Activated CD4-positive, alpha-beta T cell treated with anti-CD3 and anti-CD28 coated beads for 24 hours (primary cell): ENCODE measurements around the gene ZNF385D.
"Not testable (repeated sequence)": the region's sequence is repeated elsewhere in the genome, so short reads cannot be mapped to it uniquely, and the experiment has no call there.

Experiments
- DNase-seq, 2 donors: peaks; one replicate each; pipeline ENCODE4 v3.0.0-alpha.2; 2020; ENCODE audit warnings: low read depth in 2 of 2

The ZNF385D gene

GRCh38 chr3:21520106-21520963 lies 230.7 kb downstream of the ZNF385D start:
- no peak for DNase-seq

- DNase-seq: no peak
Observed at GRCh38 chr3:21517184-21517583, 233.8 kb downstream of the ZNF385D start.

DNA sequence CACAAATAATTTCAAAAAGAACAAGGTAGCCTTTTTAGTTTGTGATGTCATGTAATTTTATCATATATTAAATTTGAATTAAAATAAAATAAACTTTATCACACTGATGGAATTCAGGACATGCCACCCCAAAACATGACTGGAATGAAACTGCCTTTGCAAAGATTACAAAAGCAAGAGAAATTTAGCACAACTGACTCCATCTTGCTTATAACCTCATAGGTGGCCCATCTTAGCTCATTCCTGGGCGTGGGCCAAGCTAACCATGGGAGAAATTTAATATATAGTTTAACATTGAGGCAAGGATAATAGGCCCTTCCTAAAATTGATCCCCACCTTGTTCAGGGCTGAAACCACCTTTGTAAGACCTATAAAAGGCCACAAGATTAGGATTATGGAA lies 235.6 kb downstream of the ZNF385D start:
- DNase-seq: no peak

DNA sequence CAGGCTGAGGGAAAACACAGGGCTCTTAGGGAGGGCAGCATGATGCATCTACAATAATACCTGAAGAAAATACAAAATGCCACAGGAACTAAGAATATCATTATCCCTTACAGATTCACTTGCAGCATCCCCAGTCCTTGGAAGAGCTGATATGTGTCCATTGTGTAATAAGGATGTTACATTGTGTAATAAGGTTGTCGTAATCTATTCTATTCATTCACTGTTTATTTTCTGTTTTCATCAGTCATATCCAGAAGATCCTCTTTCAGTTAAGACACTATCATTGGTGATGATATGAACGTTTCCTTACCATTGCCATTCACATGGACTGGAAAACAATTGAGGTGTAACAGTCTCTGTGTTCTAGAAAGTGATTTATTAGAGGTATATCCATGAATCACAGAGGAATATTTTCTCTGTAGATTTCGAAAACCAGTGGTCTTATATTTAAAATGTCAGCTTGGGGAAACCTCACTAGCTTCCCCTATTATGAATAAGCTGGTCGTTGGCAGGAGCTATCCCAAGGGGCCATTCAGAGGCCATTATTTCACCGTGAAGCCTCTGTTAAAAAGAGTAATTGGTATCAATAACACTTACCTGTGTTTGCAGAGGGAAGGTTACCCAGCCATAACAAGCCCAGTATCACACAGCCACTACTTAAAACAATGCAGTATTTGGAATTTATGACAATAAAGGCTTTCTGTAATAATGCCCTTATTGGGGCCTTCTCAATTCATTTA lies 241.1 kb downstream of the ZNF385D start:
- no peak for DNase-seq

- no peak for DNase-seq
Observed at GRCh38 chr3:21508246-21508645, 242.8 kb downstream of the ZNF385D start.

GRCh38 chr3:21505711-21506460 lies 245.1 kb downstream of the ZNF385D start:
- no peak for DNase-seq

- DNase-seq: no peak
Observed at GRCh38 chr3:21502656-21503055, 248.4 kb downstream of the ZNF385D start.

- DNase-seq: no peak
Observed at GRCh38 chr3:21500834-21501233, 250.2 kb downstream of the ZNF385D start.

GRCh38 chr3:21490671-21491070 lies 260.3 kb downstream of the ZNF385D start:
- DNase-seq: not testable (repeated sequence)

DNA sequence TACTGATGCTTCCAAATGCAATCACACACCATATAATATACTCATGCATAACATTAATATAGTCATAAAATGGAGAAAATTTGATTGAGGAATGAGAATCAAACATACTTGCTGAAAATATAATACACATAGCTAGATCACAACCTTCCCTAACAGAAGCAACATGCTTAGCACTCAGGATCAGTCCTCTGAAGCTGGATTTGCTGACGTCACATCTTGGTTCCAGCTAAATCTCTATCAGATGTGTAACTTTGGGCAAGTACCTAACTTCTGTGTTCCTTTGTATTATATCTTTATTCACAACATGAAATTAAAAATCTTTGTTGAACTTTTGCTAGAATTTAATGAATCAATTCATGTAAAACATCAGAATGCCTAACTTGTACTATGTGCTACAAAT lies 263.5 kb downstream of the ZNF385D start:
- no peak for DNase-seq

DNA sequence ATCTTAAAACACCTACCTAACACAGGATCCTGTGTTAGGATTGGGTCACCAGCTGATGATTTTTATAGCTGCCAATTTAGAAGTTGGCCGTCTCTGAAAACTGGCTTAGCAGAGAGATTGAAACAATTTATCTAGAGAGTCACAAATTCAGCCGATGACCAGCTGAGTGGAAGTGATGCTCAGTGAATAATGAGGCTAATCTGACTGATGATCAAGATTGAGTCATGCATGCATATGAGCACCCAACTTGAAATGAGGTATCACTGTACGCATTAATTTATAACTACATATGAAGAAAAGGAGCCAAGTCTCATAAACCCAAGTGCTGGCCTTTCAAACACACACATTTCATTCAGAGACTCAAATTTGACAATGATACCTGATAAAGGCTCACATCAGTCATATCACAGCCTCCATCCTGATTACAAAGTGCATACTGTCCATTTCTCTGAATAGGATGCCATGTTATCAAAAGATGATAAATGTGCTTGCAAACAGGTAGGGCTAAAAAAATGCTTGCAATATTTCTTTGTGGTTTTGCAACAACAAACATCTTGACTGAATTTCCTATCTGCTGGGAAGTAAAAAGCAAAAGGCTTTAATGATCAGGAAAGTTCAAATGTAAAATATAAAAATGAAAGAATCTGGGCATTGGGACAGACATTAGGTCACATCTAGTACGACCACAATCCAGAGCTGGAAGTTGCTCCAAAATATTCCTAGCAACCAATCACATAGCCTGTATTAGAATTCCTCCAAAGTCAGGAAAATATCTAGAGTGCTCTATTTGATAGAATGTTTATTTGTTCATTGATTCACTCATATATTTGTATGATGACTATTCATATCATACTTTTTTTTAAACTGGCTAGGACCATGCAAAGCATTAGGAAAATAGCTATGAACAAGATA lies 264.7 kb downstream of the ZNF385D start:
- not testable (repeated sequence) for DNase-seq

DNA sequence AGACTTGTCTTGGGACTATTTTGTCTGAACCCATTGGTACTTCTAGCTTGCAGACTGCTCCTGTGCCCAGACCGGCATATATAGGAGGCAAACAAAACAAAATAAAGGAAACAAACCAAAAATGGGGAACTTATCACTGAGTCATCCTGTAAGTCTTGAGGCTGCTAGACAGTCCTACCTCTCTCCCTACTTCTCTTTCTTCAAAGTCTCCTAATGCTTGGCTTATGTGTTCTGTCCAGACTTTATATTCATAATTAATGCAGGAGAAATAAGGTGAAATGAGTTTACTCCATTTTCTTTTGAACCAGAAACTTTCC lies 266.2 kb downstream of the ZNF385D start:
- no peak for DNase-seq

GRCh38 chr3:21484057-21484827 lies 266.8 kb downstream of the ZNF385D start:
- DNase-seq: no peak

GRCh38 chr3:21481991-21482390 lies 269.0 kb downstream of the ZNF385D start:
- no peak for DNase-seq

- no peak for DNase-seq
Observed at GRCh38 chr3:21477541-21478288, 273.3 kb downstream of the ZNF385D start.

DNA sequence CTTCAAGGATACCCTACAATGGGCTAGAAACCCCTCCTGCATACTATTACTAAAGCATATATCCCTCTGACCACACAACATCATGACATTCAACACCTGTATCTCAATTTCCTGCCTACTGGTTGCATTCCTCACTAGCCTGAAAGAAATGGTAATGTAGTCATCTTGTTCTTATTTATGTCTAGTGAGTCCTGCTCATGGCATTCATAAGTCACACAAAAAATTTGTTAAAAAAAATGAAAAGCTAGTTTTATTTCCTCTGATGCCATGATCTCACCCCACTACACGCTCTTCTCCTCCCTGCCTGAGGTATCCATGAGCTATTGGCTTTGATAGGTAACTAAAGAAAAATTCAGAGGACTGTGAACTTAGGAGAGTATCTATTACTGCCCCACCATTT lies 284.5 kb downstream of the ZNF385D start:
- no peak for DNase-seq

DNA sequence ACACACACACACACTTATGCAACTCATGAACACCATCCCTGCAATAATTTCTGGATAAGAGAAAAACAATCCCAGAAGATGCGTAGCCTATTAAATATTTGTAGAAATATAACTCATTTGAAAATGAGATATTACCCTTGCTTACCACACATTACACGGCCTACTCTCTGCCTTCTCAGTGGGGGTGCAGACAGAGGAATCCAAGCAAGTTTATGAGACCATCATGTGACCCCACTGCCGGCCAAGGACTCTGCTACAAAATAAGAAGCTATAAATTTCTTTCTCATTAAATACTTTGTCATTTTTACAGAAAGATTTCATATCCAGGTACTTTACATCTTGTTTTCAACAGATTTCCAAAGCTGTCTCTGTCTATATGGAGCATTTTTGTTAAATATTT lies 286.3 kb downstream of the ZNF385D start:
- DNase-seq: no peak

DNA sequence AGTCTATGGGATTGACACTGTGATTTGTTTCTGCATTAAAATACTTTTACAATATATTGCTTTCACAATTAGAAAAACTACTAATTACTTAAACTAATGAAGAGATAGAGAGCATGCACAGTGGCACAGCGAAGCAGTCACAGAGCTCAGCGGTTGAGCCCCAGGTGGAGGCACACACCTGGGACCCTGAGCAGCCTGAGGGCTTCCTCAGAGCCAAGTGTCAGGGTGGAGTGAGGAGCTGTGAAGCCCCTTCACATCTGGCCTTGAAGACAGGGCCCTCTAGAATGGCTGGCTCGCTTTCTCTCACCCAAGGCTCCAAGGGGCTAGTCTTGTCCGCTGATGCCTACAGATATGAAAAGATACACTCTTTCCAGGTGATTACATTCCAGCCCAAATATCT lies 287.7 kb downstream of the ZNF385D start:
- DNase-seq: no peak

GRCh38 chr3:21462141-21462540 lies 288.9 kb downstream of the ZNF385D start:
- DNase-seq: no peak

- no peak for DNase-seq
Observed at GRCh38 chr3:21457084-21457483, 293.9 kb downstream of the ZNF385D start.
